Sigmoid colon (tissue), 4 donors: Measurements from ENCODE around the gene SMIM36.

Source experiments
- CTCF ChIP-seq, 4 experiments: fragments of 450-650 bp in 3 of 4; fragments of 200-600 bp in 1 of 4; IDR thresholded peaks; one replicate each; pipeline ENCODE4 v1.5.1; 2016 to 2019; ENCODE audit warnings: antibody characterized with exemption in 4 of 4, mild to moderate bottlenecking in 3 of 4, moderate library complexity in 2 of 4
- EP300 ChIP-seq, 4 donors: sonication (generic); formaldehyde crosslinking; IDR thresholded peaks; one replicate each; pipeline ENCODE4 v1.6.1; 2017; ENCODE audit warnings: antibody characterized with exemption in 4 of 4
- POLR2A ChIP-seq, 2 donors: fragments of 450-650 bp; IDR thresholded peaks; one replicate each; pipeline ENCODE4 v1.6.1; 2016; ENCODE audit warnings: antibody characterized with exemption in 2 of 2, mild to moderate bottlenecking in 2 of 2, moderate library complexity in 2 of 2
- POLR2AphosphoS5 ChIP-seq, 4 donors: sonication (generic); formaldehyde crosslinking; IDR thresholded peaks; one replicate each; pipeline ENCODE4 v1.6.1; 2017; ENCODE audit warnings: antibody characterized with exemption in 4 of 4

DNA sequence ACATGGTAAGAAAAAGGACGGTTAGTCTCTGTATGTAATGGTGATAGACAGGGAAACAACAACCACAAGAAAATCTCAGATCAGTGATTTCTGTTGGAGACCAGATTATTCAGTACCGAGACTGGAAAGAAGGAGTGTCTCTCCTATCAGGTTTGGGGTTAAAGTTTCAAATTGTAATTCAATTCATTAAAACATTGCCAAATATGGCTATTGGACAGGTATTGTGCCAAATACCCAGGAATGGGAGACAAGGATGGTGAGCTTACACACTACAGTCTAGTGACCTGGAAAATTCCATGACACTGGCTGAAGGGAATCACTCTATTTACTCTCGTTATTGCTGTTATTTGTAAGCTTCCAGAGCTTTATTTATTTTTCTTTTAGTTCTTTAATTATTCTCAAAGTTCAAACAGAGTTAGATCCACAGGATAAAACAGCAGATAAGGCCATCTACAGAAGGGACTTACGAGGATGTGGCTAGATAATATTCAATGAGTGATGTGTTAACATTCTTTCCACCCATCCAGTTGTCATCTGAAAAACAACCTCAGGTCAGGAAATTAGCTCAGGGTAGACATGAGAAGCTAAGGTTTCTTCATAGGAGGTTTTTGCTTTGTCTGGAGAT lies 64.6 kb downstream of the SMIM36 start:
- TF ChIP-seq CTCF (IDR thresholded peaks at IDR 0.05) (no peak), EP300 (IDR thresholded peaks at IDR 0.05) (no peak), POLR2AphosphoS5 (IDR thresholded peaks at IDR 0.05) (no peak), POLR2A (IDR thresholded peaks at IDR 0.05) (no peak)
